Activated CD4-positive, alpha-beta T cell treated with anti-CD3 and anti-CD28 coated beads, Interleukin-2, amount 50 U/mL, for 1 hour (primary cell): Measurements from ENCODE around the gene DIO1.
"Not testable (repeated sequence)": the region's sequence is repeated elsewhere in the genome, so short reads cannot be mapped to it uniquely, and the experiment has no call there.

ENCODE experiments used
- DNase-seq: peaks from one replicate; pipeline ENCODE4 v3.0.0-alpha.2; 2020

Gene DIO1

GRCh38 chr1:53893999-53894636, at the start of gene DIO1:
Gene DIO1 (plus strand): TSS chr1:53894187. CDS start chr1:53894211, 24 bp downstream.
- DNase-seq = no peak

DNA sequence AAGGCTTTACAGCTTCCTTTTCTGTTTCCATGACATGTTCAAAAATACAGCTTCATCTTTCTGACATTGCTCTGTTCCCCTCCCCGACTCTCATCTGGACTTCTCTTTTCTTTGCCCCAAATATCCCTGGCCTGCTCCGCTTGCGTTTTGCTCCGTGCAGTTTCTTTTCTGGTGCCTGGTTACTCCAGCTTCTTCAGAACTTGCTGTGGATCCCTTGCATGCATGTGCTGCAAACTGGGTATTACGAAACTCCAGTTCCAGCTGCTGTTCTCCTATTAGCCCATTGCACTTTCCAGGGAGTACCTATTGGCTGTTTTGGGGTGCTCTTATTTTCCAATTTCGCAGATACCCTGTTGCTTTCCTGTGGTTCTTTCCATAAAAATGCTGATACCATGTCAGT, 46.0 kb upstream of the DIO1 start:
- DNase-seq = no peak

DNA sequence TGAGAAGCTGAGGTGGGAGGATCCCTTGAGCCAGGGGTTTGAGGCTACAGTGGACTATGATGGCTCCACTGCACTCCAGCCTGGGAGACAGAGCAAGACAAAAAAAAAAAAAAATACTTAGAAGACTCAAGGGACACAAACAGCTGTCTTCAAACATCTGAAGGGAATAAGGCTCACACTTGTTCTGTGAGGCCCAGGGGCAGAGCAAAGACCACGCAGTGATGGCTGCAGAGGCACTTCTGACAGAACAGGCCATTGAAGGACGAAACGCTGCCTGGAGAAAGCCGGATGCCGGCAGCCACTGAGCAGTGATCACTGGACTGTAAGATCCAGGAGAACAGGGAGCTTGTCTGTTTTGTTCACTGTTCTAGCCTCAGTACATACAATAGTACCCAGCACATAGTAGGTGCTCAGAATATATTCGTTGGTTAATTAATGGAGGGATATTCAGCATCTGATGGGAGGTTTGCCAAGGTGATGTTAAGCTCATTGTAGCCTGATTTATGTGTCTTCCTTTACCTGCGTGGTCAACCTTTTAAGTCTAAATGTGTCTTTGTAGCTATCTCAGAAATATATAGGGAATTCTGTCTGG, 43.8 kb upstream of the DIO1 start:
- DNase-seq = no peak

- no peak for DNase-seq
These were observed 42.3 kb upstream of the DIO1 start for GRCh38 chr1:53851571-53852285.

GRCh38 chr1:53860967-53861411, 33.0 kb upstream of the DIO1 start:
- peak; percentile 31 for DNase-seq

GRCh38 chr1:53862507-53862906, 31.5 kb upstream of the DIO1 start:
- no peak for DNase-seq

DNA sequence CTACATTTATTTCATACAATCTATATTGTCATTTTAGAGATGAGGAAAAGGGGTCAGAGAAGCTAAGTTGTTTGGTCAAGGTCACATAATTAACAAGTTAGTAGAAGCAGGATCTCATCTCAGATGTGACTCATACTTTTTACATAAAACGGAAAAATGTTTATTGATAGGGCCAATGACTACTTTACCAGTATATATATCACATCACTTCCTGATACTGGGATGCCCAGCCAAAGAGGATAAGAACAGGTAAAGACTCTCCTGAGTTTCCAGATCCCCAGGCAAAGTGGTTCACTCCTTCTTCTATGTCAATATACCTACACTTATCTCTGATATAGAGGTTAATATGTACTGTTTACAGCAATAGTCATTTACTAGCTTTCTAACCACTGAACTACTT, 25.4 kb upstream of the DIO1 start:
- DNase-seq = no peak

GRCh38 chr1:53869454-53870117, 24.4 kb upstream of the DIO1 start:
- DNase-seq = no peak

GRCh38 chr1:53871221-53871620, 22.8 kb upstream of the DIO1 start:
- DNase-seq = no peak

GRCh38 chr1:53871773-53872484, 22.1 kb upstream of the DIO1 start:
- DNase-seq = no peak

DNA sequence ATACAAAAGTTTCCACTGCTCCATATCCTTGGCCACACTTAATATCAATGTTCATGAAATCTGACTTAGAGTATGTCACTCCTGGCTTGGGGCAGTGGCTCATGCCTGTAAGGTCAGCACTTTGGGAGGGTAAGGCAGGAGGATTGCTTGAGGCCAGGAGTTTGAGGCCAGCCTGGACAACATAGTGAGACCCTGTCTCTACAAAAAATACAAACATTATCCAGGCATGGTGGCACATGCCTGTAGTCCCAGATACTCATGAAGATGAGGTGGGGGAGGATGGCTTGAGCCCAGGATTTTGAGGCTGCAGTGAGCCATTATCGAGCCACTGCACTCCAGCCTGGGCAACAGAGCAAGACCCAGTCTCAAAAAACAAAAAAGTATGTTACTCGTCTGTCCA, 18.8 kb upstream of the DIO1 start:
- not testable (repeated sequence) for DNase-seq

DNA sequence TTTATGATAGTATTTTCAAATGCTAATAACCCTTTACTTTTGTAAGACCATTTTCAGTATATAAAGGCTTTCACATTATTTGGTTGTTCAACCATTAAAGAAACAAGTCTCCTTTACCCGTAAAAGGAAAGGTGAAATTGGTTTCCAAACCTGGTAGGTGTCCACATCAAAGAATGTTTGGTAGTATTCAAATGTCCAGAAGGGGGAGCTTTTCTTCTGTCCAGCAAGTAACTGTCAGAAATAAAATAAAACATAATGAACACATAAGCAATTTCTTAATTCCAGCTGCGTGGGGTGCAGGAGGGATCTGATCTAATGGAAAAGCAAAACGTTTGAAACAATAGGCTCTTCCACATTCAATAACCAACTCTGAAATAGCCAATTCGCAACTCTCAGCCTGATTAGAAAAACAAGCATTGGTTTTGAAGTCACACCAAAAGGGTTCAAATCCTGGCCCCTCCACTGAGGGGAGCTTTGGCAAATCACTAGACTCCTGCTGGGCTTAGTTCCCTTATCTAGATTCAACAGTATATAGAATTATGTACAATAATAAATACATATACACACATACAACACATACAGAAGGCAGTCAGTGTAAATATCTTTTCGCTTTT, 15.4 kb upstream of the DIO1 start:
- DNase-seq = no peak

DNA sequence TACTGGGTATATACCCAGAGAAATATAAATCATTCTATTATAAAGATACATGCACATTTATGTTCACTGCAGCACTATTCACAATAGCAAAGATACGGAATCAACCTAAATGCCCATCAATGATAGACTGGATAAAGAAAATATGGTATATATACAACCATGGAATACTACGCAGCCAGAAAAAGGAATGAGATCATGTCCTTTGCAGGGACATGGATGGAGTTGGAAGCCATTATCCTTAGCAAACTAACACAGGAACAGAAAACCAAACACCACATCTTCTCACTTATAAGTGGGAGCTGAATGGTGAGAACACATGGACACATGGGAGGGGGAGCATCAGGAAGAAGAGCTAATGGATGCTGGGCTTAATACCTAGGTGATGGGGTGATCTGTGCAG, 12.1 kb upstream of the DIO1 start:
- not testable (repeated sequence) for DNase-seq

DNA sequence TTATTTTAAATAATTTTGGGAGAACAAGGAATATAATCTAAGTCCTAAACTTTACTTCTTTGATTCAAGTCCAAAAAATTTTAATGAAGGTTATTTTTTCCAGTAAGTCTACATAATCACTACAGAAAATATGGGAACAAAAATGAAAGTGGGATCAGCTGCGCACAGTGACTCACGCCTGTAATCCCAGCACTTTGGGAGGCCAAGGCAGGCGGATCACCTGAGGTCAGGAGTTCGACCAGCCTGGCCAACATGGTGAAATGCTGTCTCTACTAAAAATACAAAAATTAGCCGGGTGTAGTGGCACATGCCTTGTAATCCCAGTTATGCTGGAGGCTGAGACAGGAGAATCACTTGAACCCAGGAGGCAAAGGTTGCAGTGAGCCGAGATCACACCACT, 10.4 kb upstream of the DIO1 start:
- DNase-seq = not testable (repeated sequence)

- no peak for DNase-seq
These were observed 5.3 kb upstream of the DIO1 start for GRCh38 chr1:53888681-53889080.

- peak; percentile 79 for DNase-seq
These were observed 4.4 kb upstream of the DIO1 start, which contains the start of gene YIPF1 for GRCh38 chr1:53889304-53890298. Gene YIPF1 (minus strand): TSS chr1:53889797. CDS start chr1:53888937, 860 bp downstream.

- no peak for DNase-seq
These were observed 3.5 kb upstream of the DIO1 start for GRCh38 chr1:53890522-53890941.

DNA sequence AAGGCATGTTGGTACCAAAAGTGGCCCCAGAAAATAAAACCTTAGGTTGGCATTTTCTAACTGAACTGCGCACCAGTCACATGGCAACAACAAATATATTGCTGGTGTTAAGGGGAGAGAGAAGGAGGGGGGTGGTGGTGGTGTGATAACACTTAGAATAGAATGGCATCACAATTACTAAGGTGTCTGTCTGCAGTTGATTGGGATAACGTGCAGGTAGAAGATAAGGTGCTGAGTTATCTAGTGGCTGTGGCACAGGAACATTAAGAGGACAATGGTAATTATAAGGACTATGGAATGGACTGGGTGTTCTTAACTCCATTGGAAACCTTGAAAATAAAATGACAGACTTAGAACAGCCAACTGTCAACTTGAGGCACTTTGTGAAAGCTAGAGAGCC, 3.0 kb upstream of the DIO1 start:
- DNase-seq = no peak

GRCh38 chr1:53891678-53892077, 2.3 kb upstream of the DIO1 start:
- DNase-seq = no peak

GRCh38 chr1:53892911-53893310, 1.1 kb upstream of the DIO1 start:
- no peak for DNase-seq

DNA sequence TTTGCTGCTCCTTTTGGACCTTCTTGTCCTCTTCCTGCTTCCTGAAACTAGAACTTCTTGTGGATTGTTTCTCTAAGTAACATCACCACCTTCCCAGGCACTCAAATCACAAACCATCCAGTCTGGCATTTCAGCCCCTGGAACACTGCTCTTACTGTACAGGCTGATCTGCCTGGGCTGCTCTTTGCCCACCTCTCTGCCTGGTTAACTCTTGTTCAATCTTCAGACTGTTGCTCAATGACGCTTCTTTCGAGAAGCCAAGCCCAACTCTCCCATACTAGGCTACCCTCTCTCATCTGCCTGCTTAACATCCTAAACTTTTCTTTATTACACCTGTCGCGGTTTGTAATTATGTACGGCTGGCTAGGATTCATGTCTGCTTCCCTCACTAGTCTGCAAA, 657 bp downstream of the DIO1 start:
- DNase-seq = no peak
